GM19467 (cell line): Measurements from ENCODE around the gene KCNC1.
A peak's percentile ranks its signal among the peaks of the same experiment; 100 is the strongest.

Source experiments
- ATAC-seq: cut with Tn5 transposase; IDR thresholded peaks from one replicate; pipeline ENCODE4 v1.9.1; 2021; ENCODE audit warnings: mild to moderate bottlenecking, moderate library complexity; ENCODE audit not compliant: unreplicated experiment

The KCNC1 gene

DNA sequence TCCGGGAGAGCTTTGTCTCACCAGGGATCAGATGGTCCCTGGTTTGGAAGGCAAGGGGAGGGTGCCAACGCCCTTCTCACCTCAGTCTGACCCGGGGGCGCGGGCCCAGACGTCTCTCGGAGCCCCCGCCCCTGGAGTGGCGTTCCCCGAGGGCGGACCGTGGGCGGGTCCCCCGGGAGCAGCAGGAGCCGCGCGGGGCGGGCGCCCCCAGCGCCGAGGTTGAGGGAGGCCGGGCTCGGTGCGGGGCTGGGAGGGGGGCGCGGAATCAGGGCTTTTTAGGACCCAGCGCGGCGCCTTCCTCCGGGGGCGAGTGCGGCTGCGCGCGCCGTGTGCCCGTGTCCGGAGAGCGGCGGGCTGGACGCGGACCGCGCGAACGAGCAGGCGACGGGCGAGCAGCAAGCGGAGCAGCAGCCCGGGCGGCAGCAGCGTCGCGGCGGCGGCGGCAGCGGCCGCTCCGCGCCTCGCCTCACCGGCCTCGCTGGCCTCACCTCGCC, at the start of gene KCNC1:
TSS of gene KCNC1 (plus strand) at position 364 of the 494 bp plus-strand sequence. CDS start 1,222 bp downstream, outside the sequence.
- peak; percentile 19 for ATAC-seq

DNA sequence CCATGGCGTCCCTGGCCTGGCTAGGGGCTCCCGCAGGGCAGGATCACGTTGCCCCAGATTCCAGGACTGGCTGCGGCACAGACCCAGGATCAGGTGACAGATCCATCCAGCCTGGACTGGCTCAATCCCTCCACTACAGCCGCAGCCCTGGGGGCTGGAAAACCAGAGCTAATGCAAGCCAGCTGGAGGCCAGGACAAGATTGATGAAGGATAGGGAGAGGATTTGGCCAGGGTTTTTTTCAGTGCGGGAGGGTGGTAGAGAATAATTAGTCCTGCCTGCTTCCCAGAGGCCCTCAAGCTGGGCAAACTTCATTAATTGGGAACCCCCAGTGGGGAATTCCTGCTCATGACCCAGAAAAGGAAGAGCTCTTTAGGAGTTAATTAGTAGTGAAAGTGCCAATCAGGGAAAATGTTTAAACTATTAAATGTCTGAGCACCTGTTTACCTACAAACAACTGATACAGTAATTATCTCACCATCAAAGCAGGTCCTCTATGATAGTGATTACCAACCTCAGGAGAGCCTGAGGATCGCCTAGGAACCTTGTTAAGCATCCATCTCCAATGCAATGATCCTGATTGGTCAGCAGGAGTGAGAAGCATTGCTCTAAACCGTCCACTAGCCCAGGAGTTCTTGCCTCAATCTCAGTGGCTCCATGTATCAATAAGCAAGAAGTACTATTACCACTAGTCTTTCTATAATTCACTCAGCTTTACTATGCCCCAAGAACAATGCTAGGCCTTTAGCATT, 48.2 kb upstream of the KCNC1 start:
- ATAC-seq = no peak

DNA sequence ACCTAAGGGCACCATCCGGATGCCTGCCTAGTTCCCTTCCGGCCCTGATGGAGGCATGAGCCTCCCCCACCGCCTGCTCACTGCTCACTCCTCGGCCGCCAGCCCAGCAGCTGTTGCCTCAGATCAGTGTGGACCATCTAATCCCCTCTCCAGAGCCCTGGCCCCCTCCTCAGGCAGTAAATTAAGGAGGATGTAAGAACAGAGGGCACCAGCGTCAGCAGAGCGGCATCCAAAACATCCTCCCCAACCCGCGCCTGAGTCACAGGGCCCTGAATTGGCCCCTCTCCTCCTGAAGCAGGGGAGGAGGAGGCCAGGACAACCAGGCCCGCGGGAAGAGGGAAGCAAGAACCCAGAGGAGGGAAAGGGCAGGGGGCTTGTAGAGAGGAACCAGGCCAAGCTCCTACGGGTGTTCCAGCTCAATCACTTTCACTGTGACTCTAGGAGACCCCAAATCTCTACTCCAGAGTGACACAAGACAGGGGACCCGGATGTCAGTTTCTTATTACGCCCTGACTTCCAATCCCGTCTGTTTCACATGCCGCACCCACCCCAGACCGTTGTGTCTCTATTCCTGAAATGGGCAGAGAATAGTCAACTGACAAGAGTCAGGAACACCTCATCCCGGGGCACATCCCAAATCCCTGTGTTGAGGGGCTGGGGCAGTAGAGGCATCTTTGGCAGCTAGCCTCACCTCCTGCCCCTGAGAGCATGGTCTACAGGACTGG, 46.5 kb upstream of the KCNC1 start:
- ATAC-seq = no peak

DNA sequence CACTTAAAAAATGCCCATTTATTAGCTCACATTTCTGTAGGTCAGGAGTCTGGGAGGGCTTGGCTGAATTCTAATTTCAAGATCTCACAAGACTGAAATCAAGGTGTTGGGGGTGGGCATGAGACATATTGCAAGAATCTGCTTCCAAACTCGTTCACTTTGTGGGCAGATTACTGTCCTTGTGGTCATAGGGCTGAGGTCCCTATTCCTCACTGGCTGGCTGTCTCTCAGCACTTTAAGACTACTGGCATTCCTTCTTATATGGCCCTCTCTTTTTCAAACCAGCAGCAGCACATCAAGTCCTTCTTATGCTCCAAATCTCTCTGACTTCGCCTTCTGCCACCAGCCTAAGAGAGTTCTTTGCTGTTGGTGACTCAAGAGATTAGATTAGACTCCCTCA, 43.0 kb upstream of the KCNC1 start:
- no peak for ATAC-seq

DNA sequence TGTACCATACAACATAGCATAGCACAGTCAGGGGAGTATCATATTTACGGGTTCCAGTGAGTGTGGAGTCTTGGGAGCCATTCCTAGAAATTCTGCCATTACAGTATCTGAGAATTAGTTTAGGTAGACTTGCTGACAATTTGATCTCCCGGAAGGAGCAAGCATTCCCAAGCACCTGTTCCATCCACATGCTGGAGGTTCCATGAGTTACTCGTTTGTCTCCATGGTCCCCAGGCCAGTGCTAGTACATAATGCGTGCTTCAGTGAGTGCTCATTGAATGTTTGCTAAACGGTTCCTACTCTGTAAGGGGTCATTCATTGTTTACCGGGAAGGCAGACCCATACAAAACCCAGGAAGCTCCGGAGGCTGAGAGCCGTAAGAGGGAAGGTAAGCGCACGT, 42.6 kb upstream of the KCNC1 start:
- ATAC-seq = no peak

DNA sequence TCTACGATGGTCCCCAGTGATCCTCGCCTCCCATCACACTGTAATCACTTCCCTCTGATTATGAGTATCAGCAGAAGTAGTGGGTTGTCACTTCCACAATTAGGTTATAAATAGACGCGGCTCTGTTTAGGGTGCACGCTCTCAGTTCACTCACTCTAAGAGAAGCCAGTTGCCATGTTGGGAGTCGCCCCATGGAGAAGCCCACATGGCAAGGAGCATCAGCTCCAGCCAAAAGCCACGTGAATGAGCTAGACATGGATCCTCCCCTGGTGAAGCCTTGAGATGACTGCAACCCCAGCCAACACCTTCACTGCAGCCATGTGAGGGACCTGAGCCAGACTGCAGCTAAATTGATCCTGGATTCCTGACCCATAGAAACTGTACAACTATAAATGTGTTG, 41.6 kb upstream of the KCNC1 start:
- no peak for ATAC-seq

DNA sequence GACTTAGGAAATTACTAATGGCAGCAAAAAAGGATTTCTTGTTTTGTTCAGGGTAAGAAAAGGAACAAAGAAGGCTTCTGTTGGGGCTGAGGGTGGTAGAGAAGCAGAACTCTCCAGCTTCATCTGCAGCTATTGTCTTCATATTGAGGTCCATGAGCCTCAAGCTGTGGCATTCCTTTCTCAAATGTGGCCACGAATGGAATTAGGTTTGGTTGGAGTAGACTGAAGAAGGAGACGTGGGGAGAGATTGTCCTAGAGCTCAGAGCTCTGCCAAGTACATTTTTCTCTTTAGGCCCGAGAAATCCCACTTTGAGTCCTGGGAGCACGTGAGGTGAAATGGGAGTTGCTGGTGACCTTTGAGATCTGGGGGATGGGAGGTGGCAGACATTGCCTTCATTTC, 41.0 kb upstream of the KCNC1 start:
- no peak for ATAC-seq

DNA sequence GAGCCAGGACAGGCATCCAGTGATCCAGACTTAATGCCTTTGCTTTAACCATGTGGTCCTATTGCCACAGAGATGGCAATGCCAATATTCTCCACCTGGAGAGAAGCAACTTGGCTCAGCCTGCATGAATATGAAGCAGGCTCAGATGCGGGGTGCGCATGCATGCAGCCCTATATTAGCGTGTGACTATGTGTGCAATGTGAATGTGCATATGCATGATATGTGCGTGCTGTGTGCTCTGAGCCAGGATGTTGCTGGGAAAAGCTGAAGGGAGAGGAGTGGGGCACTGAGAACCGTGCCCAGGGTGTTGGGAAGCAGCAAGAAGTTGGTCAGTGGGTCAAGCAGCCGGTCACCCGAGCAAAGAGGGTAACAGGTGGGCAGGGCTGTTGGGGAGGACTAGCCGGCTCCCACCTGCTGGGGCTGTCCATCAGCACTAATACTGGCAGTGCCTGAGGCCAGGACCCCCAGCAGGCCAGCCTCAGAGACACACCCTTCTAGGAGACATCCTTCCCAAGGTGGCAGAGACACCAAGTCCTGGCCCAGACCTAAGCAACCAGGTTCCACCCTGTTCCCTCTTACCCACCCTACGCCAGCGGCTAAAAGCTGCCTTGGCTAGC, 40.0 kb upstream of the KCNC1 start:
- ATAC-seq = no peak

DNA sequence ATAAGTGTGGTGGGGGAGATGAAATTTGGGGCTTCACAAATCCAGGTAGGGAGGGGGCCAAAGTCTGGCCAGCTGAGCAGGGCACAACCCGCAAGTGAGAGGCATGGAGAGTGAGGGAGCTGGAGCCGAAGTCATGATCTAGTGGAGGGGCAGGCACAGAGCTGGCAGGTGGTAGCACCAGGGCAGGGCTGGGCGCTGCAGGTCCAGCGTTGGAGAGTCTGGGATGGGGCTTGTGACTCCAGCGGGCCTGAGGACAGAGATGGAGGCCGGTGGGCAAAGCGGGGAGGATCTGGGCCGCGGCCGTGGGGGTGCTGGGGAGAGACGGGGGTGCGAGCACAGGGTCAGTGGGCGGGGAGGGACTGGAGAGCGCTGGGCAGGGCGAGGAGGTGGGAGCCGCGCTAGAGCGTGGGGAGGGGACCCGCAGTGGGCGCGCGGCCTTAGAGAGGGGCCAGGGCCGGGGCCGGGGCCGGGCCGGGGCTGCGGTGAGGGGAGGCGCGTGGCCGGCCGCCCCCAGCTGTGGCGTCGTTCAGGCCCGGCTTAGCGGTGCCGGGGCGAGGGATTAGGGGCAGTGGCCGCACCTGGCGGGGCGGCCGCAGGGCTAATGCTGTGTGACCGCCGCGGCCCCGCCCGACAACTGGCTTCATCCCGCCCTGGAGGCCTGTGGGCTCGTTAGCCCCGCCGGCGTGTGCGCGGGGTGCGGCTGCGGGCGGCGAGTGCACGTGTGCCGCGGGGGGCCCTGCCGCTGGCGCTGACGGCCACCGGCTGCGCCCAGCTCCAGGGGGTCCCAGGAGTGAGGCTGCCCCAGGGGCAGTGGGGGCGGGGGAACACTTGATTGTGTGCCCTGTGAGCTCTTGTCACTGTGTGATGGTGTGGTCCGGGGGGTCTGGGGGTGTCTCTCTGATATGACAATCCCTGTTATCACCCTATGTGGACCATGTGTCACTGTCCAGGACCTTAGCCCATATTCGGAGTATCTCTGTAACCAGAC, 38.8 kb upstream of the KCNC1 start:
- no peak for ATAC-seq

DNA sequence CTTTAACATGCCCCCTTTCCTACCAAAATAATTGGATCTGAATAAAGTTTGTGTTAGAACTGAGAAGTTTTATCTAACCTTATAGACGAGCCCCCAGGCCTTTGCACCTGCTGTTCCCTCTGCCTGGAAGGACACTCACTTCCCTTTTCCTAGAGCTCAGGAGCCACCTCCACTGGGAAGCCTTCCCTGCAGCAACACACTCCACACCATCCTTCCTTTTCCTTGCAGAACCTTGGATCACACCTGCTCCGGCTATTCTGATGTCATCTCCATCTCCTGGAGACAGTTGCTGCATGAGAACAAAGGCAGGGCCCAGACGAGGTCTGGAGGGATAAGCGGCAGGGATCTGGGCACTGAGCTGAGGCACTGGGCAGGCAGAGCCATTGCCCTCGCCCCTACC, 37.8 kb upstream of the KCNC1 start:
- ATAC-seq = no peak

DNA sequence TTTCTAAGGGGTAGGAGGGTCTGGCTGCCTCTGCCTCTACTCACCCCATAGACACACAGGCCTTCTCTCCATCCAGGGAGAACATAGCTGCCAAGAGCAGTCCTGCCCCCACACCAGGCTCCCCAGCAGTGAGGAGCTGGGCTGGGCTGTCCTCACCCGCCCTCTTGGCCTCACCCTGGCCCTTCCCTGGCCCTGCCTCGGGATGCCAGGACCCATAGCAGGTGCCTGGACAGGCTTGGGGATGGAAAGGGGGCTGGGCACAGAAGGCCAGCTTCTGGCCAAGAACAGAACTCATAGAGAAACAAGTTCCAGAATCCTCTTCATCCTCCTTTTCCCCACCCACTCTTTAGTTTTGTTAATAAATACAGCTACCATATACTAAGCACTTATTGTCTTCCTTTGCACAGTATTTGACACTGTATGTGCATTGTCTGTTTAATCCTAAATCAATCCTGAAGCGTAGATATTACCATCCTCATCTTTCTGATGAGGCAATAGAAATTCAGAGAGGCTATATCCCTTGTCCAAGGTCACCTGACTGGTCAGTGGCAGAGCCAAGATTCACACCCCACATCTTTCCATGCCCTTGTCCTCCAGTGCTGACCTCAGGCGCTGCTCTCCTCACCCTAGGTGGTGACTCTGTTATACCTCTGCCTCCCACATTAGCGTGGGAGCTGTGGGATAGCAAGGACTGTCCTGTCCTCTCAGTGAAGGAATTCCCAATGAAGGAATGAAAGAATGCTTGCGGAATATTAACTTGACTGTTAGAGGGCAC, 37.2 kb upstream of the KCNC1 start:
- no peak for ATAC-seq

DNA sequence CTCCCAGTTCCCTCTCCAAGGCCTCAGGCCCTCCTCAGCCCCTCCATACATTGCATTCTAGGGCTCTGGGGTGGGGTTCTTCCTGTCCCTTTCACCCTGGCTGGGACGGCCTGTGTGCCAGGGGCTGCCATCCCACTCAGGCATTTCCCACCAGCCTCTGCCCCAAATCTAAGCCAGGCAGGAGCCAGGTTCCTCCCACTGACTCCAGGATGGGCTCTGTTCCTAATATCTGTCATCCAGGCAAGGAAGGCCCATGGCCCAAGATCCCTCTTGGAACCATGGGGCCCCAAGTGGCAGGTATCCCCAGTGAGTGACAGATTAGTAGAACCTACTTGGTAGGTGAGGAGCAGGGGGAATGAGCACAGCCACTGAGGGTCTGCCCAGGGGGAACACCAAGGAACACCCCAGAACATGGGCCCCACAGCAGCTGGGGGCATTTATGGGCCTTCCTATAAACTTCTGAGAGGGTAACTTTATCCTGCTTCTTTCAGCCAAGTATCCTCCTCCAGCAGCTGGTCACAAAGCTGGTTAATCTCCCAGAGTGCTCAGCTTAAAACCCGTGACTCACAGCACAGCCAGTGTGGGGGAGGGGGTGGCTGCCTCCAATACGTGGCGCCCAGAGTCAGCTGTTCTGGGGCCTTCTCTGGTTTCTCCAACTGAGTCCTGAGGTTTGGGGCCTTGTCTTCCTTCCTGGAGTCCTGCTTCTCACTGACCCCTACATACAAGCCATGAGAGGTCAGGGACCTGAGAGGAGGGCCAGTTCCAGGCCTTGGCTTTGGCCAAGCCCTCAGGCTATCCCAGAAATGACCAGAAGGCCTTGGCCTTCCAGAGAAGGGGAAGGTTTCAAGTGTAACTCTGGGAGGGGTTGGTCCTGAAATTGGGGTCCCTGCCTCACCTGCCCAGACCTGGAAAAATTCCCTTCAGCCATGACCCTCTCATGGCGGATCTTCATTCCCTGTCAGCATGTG, 35.1 kb upstream of the KCNC1 start:
- ATAC-seq = no peak

DNA sequence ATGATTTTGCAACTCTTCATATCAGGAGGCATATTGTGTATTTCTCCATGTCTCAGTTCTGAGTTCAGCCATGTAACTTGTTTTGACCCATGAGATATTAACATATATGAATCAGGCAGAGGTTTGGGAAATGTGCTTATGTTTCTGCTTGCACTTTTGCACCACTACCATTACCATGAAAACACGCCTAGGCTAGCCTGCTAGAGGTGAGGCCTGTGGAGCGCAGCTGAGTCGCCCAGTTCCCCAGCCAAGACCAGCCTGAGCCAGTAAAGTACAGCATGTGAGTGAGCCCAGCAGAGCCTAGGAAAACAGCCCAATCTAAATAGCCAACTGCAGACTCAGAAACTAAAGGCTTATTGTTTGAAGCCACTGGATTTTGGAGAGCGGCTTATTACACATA, 33.6 kb upstream of the KCNC1 start:
- ATAC-seq = no peak

DNA sequence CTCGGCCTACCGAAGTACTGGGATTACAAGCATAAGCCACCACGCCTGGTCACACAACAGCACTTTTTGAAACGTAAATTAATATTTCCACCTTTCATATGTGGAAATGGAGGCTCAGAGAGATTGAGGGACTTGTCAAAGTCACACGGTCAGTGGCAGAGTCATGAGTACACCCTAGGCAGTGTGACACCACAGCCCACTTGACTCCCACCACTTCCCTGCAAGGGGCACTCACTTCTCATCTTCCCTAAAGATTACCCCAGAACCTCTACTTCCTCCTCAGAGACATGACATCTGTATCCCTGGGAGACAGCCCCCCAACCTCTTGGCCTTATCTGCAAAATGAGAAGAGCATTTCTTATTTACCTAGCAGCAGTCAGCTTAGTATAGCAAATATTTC, 31.7 kb upstream of the KCNC1 start:
- no peak for ATAC-seq

DNA sequence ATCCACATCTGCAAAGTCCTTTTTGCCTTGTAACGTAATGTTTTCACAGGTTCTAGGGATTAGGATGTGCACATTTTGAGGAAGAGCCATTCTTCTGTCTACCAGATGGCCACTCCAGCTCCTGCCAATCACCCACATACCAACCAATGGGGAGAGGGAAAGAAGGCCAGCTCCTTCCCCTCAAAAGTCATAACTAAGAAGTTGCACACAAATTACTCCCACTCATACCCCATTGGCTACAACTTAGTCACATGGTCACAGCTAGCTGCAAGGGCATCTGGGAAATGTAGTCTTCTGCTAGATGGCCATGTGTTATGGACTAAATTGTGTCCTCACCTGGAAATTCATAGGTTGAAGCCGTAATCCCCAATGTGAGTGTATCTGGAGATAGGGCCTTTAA, 30.6 kb upstream of the KCNC1 start:
- ATAC-seq = no peak

DNA sequence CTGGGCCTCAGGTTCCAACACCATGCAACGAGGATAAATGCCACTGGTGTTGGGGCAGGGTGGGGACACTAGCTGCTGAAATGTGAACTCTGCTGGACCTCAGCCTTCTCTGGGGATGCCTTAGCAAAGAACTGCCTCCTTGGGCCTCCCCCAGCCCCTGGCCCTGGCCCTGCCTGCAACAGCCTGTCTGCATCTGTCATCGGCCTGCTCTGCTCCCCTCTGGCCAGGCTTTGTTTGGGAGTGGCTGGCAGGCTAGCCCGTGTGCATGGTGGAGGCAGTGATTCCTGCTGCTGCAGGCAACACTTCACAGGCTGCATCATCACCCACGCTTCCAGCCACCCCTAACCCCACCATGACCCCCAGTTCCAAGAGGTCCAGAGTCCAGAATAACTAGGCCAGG, 26.8 kb upstream of the KCNC1 start:
- ATAC-seq = no peak

DNA sequence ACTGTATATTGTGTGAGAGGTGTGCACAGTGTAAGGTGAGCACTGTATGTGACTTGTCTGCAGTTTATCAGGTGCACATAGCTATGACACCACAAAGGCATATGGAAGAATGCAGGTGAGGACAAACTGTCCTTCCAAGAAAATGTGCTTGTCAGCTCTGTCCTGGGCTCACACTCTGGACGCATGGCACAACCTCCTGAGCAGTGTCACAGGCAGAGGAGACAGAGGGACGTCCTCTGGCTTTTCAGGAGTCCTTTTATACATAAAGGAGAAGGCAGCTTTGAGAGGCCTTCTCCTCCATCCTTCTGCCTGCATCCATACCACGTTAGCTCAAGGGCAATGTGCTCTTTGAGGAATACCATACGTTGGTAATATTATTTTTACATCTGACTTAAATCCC, 22.7 kb upstream of the KCNC1 start:
- ATAC-seq = no peak

DNA sequence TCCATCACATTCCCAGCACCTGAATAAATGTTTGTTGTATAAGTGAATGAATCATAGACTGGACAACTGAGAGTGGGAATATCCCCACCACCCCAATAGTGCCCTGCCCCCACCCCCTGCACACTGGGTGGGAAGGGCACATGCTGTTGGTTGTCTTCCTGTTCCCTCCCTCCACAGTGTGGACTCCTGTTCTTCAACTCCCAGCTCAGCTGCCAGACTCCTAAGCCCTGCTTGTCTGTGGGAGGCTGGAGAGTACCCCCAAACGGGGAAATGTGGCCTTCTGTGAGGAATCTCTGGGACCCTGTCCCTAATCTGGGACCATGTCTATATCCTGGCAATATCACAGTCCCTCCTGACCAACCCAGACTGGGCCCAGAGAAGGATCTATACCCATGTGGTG, 20.7 kb upstream of the KCNC1 start:
- no peak for ATAC-seq

DNA sequence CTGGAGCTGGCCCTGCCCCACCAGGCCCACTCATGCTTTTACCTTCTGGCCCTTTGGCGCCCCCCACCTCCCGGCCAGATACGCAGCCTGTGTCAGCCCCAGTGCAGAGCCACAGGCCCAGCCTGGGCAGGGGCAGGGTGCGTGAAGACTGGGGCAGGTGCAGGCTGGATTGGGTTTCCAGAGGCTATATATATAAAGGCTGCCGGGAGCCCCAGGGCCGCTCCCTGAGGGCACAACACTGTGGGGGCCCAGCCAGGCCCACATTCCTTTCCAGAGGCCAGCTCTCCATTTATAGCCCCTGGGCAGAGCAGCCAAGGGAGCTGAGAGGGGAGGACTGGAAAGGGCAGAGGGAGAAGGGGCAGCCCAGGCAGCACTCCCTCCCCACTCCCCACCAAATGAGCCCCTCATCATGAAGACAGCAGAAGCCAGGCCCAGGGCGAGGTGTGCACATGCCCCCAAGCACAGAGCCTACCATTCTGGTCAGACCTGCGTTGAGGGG, 20.2 kb upstream of the KCNC1 start:
- ATAC-seq = no peak
